GM12875 (cell line): ENCODE measurements around the gene COX6A1.

Experiments
- H3K4me3 ChIP-seq: one replicate; pipeline ENCODE4 v1.5.1; 2011; ENCODE audit warnings: low read depth, low read length, control low read depth
- CTCF ChIP-seq: IDR thresholded peaks from 2 replicates; pipeline ENCODE4 v1.5.1; 2011; ENCODE audit warnings: low read depth, mild to moderate bottlenecking, control low read depth, inconsistent platforms, low read length, moderate library complexity, borderline replicate concordance; ENCODE audit not compliant: insufficient read depth

COX6A1 gene

GRCh38 chr12:120402217-120402616 lies 35.7 kb upstream of the COX6A1 start:
- H3K4me3 ChIP-seq: no peak overlapping the region
- TF ChIP-seq CTCF: no peak

GRCh38 chr12:120403869-120404268 lies 34.0 kb upstream of the COX6A1 start:
- TF ChIP-seq CTCF: no peak
- H3K4me3 ChIP-seq: no peak overlapping the region

GRCh38 chr12:120404271-120404670 lies 33.6 kb upstream of the COX6A1 start:
- H3K4me3 ChIP-seq: no peak overlapping the region
- TF ChIP-seq CTCF: no peak

- TF ChIP-seq CTCF: no peak
- no peak overlapping the region for H3K4me3 ChIP-seq
Observed at GRCh38 chr12:120406069-120406468, 31.8 kb upstream of the COX6A1 start.

GRCh38 chr12:120406553-120406952 lies 31.4 kb upstream of the COX6A1 start:
- H3K4me3 ChIP-seq: no peak overlapping the region
- no peak for TF ChIP-seq CTCF

- H3K4me3 ChIP-seq: no peak overlapping the region
- TF ChIP-seq CTCF: no peak
Observed at GRCh38 chr12:120408771-120409170, 29.1 kb upstream of the COX6A1 start.

- no peak overlapping the region for H3K4me3 ChIP-seq
- no peak for TF ChIP-seq CTCF
Observed at GRCh38 chr12:120412421-120412820, 25.5 kb upstream of the COX6A1 start.
